GM18502 (cell line): ENCODE data around the gene MACROD2.

Experiments
- ATAC-seq: cut with Tn5 transposase; IDR thresholded peaks from one replicate; pipeline ENCODE4 v1.9.1; 2021; ENCODE audit warnings: mild to moderate bottlenecking; ENCODE audit not compliant: unreplicated experiment, poor library complexity

MACROD2 gene

DNA sequence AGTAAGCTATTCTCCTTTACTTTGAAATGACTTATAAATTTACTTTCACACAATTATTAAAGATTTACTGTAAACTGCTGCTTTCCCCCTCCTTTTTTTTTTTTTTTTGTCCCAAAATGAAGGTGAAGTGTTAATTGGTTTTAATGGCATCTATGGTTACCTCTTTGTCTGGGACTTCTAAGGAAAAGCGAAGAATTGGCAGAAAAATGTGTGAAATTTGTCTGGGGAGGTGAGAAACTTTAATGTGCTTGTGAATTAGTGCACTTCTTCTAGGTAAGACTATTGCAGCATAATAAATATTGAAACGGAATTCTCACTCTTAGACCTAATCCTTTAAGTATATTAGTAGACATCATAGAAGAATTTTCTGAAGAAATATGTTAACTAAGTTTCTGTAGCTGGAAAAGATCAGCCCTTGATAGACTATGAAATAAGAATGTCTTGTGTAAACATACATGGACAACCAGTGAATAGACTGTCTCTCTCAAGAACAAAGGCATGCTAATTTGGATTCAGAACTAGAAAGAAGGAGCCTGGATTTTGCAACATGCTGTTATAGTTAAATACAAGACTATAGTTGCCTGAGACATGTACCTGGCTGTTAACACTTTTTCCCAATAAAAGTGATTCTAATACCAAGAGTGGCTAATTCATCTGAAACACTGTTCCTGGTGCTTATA lies 318.2 kb downstream of the MACROD2 start:
- ATAC-seq = no peak

DNA sequence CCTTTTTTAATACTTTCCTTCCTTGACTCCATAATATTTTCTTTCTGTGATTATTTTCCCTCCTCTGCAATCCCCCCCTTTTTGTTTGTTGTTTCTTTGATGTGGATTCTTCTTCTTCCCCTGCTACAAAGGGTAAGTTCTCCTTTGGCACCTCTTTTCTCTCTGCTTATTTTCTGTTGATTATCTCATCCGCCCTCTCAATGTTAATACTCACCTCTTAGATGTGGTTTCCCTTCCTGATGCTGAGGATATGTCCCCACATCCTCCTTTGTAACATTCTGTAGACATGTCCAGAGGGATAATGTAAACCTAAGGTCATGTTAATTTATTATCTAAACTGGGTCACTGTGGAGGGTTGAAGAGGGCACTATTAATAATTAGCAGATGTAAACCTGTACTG lies 324.4 kb downstream of the MACROD2 start:
- ATAC-seq = no peak

DNA sequence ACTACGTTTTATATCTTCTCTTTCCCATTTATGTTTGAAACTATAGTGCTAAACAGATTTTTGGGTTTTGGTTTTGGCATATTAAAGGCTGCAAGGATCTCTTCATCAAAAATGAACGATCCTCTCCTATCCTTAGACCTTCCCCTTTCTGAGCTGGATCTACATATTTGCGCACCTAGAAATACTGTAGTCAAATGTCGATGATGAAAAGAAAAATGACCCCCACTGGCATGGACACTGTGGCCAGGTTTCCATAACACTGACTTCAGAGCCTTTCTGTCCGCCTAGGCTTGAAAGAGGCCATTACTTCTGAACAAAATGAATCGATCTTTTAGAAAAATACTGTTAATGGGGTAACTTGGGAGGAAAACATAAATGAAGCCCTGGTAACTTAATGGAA lies 336.3 kb downstream of the MACROD2 start:
- no peak for ATAC-seq

DNA sequence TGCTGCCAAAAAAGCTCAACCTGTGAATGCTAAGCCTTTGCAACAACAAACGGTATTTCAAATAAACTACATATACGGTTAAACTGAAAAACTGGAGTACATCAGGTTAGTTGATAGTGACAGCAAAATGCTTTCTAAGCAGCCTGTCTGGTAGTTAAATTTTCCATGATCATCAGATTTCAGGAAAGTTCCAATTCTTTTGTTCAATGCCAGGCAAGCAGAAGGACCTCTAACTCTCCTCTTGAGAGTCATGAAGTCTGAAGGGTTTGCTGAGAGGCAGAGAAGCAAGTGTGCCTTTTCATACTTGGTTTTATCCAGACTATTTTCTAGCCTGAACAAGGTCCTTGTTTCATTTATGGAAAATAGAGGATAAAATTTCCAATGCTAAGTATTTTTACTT lies 337.6 kb downstream of the MACROD2 start:
- no peak for ATAC-seq

DNA sequence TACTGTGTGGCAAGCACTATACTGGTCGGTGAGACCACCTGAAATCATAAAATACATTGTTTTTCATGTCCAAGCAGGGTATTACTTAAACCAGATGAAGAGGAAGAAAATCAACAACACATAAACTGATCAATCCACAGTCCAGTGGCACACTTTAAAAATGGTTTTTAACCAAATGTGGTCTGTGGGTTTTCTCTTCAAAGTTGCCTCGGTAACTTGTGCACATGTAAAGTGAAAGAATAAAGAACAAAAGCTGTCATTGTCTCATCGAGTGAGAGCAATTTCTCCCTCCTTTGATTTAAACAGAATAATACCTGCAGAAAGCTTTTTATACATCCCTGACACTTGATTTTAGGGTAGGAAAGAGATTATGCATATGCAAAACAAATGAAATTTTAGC lies 338.4 kb downstream of the MACROD2 start:
- ATAC-seq = no peak

DNA sequence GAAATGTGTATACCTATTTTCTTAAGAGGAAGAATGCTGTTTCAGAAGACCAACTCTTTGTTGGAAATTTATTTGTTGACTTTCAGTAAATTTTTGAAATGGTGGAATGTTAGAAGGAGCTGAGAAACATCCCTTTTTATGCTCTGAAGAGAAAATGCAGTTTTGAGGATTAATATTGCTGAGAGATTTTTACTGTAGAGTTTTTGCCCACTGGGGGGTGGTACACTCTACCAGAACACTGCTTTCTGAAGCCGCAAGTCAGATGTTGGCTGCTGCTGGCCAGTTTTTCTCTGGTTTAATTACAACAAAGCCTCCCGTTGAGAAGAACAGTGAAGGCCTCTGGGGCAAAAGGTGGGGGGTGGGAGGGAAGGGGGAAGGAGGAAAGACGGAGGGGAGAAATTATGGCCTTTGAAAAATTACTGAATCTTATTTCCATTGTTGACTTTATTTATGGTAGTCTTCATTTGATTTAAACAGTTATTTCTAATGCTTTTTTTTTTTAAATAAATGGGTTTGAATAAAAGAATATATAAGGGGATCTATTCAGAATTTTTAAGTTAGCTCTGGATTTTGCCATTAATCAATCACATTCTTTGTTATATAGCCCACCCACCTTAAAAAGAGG lies 339.1 kb downstream of the MACROD2 start:
- ATAC-seq = no peak

DNA sequence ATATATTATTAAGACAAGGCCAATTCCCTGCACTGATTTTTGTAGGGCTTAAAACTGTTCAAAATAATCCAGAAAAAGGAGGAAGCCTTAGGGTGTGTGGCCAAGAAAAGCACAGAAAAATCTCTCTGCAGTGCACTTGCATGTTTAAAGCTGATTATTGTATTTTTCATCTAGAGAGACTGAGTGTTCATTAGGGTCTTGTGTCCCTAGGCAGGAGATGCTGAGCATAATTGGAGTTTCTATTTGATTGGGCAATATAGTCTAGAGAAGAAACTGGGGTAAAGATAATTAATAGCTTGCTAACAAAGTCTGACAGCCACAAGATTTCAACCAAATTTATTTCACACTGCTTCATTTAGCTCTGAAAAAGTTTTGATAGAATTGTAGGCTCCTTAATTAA lies 339.7 kb downstream of the MACROD2 start:
- ATAC-seq = no peak

DNA sequence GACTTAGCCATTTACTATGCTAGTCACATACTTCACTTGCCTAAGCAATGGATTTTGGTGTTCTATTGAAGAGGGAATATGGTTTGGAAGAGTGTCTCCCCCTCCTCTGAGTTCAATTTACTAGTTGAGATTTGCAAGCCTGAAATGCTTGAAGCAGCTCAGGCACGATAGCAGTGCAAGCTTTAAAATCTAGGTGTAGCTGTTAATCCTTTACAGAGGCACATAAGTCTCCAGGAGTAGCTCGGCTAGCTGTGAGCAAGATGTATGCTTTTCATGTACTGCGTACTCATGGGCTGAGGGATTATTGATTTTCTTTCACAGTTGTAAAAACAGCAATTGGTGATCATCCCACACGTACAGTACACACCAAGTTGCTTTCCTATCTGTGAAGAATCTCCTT lies 341.4 kb downstream of the MACROD2 start:
- ATAC-seq = no peak

DNA sequence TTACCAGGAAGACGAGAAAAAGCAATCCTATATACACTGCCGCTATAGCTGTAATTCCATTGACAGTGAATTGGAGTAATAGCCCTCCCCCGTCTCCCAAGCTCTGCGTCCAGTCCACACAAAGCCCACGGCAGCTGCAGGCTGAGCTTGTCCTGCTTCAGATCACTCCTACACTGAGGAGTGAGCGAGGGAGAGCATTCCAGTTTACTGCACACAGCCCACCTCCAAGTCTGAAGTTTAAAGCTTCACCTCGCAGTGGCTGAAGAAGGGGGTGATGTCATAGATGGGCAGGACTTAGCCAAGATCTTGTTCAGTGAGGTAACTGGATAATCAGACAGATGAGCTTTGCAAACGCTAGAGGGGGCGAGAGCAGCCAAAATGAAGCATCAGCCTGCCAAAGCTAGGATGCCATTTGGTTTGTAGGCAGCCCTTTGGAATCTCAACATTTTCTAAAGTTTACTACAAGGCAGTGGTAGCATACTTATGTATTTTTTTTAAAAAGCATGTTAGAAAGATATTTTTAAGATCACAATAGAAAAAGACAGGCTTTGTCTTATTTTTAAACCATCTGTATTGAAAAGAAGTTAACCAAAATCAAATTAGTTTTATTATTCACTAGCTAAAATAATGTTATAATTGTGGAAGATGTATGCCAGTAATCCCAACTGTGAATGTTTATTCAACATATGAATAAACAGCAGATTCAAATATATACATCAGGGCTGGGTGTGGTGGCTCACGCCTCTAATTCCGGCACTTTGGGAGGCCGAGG lies 342.3 kb downstream of the MACROD2 start, which contains the start of gene FLRT3:
FLRT3 (minus strand) TSS at position 213 of the 772 bp plus-strand sequence. CDS start 10,106 bp downstream, outside the sequence.
- ATAC-seq = peak; percentile 99

DNA sequence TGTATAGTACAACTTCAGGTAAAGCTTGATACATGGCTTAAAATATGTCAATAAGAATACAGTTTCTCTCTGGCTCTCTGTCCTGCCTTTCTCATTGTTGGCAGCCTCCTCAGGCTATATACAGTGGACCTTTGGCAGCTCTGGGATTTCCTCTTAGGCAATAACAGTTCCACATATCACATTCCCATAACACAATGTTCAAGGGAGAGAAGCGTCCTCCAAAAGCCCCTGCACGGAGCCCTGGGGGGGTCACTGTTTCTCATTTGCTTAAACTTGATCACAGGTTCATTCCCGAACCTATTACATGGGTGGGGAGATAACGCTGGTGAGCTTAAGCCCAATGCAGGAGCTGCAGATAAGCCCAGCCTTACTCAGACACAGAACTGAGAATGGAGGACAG lies 346.5 kb downstream of the MACROD2 start:
- no peak for ATAC-seq

DNA sequence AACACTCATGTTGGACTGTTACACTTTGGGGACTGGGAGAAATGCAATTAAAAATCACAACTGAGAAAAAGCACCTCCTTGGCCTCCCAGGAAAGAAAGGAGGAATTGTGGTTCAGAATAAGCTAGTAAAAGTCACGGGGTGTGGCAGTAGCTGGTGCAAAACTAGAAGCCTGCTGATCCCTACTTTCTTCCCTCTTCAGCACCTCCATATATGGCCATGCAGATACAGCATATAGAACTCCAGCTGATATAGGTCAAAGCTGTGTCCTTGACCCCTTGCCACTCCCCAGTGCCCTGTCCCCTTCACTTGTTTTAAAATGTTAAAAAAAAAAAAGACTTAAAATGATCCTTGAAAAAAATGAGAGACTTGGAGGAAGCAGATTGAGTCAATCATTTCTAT lies 347.6 kb downstream of the MACROD2 start:
- no peak for ATAC-seq

DNA sequence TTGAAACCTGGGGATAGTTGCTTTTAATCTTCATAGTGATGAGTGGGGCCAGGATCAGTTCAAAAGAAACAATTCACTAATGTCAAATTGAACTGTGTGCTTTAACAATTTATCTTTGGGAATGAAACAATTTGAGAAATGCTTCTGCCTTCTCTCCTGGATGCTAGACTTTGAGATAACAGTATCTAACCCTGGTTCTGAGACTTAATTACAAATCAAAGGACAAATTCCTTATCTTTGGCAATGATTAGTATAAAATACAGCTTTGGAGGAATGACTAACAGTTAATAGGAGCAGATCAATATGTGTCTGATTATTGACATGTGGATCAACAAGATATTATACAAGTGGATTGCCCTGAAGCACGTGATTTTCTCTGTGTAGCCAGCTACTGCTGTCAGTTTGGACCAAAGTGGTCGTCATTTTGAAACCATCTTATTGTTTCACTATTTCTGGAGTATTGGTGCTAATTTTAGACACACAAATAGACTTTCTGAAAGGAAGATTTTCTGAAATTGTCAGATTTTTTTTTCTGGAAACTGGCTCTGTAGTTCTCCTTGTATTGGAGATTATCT lies 348.3 kb downstream of the MACROD2 start:
- no peak for ATAC-seq

DNA sequence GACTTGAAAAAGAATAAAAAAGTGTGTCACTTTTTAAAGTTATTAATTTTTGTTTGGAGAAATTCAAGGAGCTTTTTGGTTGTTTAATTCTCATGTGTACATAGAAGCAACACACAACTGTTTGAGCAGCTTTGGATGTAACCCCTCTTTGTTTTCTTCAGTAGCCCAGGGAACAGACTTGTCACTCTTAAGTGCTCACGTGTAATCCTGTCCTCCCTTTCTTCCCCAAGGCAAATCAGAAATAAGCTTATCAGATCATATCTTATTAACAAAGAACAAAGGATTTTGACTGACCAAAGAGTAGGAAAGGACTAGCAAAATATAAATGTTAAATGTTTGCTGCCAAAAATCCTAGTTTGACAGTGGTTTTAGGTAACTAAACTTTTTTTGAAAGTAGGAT lies 349.4 kb downstream of the MACROD2 start:
- no peak for ATAC-seq

DNA sequence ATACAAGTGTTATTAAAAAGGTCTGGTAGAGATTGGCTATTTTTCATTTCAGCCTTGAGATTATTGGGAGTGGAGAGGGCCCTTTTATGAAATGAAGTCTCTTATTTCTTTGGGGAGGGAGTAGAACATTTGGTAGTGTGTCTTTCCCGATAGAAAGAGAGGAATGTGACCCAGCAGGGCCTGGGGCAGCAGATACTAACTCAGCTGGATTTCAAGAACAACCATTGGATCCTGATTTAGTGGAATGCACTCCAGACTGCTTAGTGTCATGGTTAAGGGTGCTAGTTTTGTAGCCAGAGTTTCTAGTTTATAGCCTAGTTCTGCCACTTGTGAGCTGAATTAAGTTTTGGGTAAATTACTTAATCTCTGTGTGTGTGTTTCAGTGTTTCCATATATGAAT lies 360.5 kb downstream of the MACROD2 start:
- ATAC-seq = no peak

DNA sequence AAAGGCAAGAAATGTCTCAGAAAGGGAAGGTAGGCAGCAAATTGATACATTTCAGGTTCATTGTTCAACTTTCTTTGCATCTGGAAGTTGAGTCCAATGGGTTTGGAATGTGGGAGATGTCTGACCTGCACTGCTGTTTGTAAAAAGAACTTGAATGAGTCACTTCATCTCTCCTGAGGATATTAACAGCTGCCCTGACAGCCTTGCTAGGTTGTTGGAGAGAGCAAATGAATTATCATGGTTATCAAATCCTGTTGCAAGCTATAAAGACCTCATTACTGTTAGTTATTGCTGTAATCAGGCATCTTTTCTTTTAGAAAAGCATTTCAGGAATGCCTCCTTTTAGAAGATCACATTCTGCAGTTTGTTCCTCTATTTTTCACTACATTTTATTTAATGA lies 365.1 kb downstream of the MACROD2 start:
- no peak for ATAC-seq

DNA sequence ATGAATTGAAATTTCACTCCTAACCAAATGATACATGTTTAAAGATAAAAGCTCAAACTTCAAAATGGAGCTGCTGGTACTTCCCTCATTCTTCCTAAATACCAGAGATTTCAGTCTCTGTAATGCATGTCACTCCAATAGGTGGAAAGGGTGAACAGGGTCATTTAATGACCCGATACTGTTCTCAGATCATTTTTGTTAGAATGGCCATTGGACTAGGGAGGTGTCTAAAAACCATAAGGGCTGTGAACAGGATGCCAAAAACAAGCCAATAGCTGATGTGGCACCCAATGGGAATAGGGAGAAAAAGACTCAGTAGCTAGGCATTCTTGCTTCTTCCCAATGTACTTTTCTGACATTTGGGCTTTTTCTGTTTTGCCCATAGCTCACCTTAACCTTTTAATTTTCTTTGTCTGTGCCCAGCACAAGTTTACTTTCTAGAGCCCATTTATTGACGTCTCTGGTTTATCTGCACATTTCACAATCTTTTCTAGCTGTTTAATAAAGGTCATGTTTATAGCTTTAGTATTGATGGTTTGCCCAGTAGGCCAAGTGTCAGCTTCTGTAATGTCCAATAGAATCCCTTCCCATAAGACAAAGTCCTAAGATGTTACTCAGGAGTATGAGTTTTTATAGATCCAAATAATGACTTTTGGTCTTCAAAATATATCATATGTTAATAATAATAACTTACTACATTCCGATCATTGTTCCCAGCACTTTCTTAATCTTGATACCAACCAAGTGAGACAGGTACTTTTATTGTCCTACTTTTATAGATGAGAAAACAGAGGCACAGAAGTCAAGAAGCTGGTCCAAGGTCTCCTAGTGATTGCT lies 366.4 kb downstream of the MACROD2 start:
- no peak for ATAC-seq

DNA sequence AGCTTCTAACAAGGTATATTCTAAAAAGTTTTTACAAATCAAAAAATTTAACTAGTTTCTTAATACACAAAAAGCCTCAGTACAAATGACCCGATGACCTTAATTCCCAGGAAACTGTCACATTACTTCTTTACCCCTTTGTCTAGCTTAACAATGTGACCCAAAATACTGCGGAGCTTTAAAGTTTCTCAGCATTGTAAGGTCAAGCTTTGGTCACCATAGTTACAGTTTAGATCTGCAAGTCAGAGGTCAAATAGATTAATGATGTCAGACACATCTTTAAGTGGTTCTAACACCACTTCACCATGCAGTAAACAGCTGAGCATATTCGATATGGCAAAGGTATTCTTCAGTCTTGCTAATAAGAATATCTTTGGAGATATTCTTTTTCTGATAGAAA lies 378.9 kb downstream of the MACROD2 start:
- ATAC-seq = no peak

DNA sequence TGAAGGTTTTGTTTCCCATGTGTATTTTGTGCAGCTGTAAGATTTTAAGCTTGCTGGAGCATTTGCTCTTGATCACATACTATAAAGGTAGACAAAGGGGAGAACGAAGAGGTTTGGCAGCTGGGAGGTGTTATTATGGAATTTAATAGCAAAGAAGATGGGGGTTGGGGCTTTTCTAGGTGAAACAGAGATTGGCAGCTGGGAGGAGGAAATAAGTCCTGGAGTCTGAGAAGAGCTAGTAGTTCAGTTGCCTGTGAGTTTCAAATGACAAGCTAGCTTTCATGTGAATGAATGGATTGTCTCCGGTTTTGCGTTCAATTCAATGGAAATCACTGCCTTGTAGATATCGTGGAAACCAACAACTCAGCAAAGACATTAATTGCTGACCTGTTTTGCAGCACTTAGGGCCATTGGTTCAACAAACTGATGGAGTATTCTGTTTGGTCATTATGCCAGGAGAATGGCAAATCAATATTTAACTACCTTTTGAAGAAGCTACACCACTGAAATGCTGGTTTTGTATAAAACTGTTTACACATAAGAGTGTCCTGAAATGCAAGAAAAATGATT lies 380.2 kb downstream of the MACROD2 start:
- ATAC-seq = no peak

DNA sequence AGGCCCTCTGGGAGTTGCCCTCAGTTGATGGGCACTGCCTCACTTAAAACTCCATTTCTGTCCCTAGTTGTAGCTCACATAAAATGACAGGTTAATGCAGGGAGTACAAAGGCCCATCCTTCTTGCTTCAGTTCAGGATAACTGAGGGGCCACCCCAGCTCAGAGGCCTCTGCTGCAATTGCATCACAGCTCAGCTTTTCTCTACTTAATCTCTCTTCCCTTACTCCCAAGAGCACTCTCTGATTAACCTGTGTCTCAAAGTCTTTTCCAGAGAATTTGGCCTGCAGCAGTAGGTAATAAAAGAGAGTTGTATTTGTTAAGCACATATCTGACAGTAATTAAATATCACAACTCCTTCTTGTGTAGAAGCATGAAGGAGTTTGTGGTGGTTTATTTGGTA lies 383.0 kb downstream of the MACROD2 start:
- no peak for ATAC-seq

DNA sequence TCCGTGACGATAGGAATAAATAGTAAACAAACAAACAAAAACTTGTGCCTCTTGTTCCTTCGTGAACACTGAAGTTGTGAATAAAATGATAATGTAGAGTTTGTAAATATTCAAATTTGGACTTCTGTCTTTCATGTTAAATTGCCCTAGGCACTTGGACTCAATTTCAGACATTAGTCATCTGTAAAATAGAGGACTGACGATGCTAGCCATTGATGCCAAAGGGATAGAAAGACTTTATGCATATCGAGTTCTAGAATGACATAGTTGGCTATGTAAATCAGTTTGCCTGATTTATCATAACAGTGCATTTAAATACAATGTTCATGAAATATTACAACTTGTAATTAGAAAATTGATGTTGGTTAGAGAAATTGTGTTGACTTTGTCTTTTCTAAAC lies 388.0 kb downstream of the MACROD2 start:
- ATAC-seq = no peak
